Measurements from ENCODE around the gene SERPINA10. TPM values are rescaled to one million over a fixed set of nuclear protein-coding genes. Genes with fewer than 3 reads are reported as not detected.

Gene SERPINA10
- total RNA-seq (2022) (5.6 and 7.3 TPM in 2 replicates), Bru-seq, nascent RNA (percentile 53 among the genes with signal in this experiment), BruChase-seq, experiment 1, labeled RNA remaining after a 2-hour chase (percentile 48 among the genes with signal in this experiment), BruChase-seq, experiment 2, labeled RNA remaining after a 6-hour chase (percentile 59 among the genes with signal in this experiment)
- long read RNA-seq, full-length matches to known transcripts, result 9 of 13 reads
- long read RNA-seq, partial matches to known transcripts, result 1 of 13 reads
- long read RNA-seq, other reads (novel, unspliced or antisense), result 3 of 13 reads

- ChIA-PET CTCF (interaction anchor here (0.6 to 1.2 kb wide), 3 partner anchors 192 to 1047 kb away, joined by 3 to 4 read pairs (median 3); no protein-coding TSS in a partner anchor), POLR2A (interaction anchor here (0.9 kb wide), 1 partner anchor 14 kb away, joined by 3 read pairs; no protein-coding TSS in a partner anchor)
- H3K27me3 Mint-ChIP-seq (ENCODE audit: insufficient read depth, unreplicated experiment), result no peaks in the 10 kb centered on the region
- peak within 1 kb of the TSS; percentile 65 for H3K4me3 Mint-ChIP-seq (ENCODE audit: unreplicated experiment)
- Histone ChIP-seq H3K4me3 (ENCODE audit: low read depth, low read length) (peak within 1 kb of the TSS; percentile 26), H3K9me3 (no peaks in the 10 kb centered on the region), H3K27me3 (replicated peaks; ENCODE audit: control insufficient read depth, insufficient read depth, low read length) (no peaks in the 10 kb centered on the region), H3K4me1 (peaks cover 46% of the 10 kb centered on the region), H3K36me3 (ENCODE audit: control insufficient read depth, insufficient read depth, low read length) (peaks cover 2% of the 10 kb centered on the region)
- TF ChIP-seq CTCF (IDR thresholded peaks at IDR 0.05; ENCODE audit: insufficient read depth in 1 of 2, low read depth in 1 of 2, low read length in 1 of 2, severe bottlenecking in 1 of 2, unreplicated experiment in 1 of 2), result no peak
- peaks cover 9% of the 10 kb centered on the region for H3K4me1 Mint-ChIP-seq (ENCODE audit: low read depth, unreplicated experiment)
- DNase-seq, result peak; percentile 75 to 80
- H3K36me3 Mint-ChIP-seq (ENCODE audit: insufficient read depth, unreplicated experiment), result no peaks in the 10 kb centered on the region
- BruUV-seq (replicated peaks), result no TSS peak
- H3K9me3 Mint-ChIP-seq (ENCODE audit: unreplicated experiment), result no peaks in the 10 kb centered on the region
- intact Hi-C loops (cut with micrococcal nuclease; ENCODE audit: unreplicated experiment), result loop anchor here (2.0 kb wide), 1 partner anchor 48 kb away; no protein-coding TSS in a partner anchor
- H3K27ac Mint-ChIP-seq (ENCODE audit: unreplicated experiment), result peak within 1 kb of the TSS; percentile 81
Measured at GRCh38 chr14:94292872-94293577, at the start of gene SERPINA10. SERPINA10 (minus strand) TSS chr14:94293268; CDS start chr14:94290593, 2,675 bp downstream.

GRCh38 chr14:94342334-94342934, 49.4 kb upstream of the SERPINA10 start:
- Histone ChIP-seq H3K9me3 (no peaks in the 10 kb centered on the region), H3K27me3 (replicated peaks; ENCODE audit: control insufficient read depth, insufficient read depth, low read length) (no peaks in the 10 kb centered on the region), H3K4me3 (ENCODE audit: low read depth, low read length) (no peak overlapping the region), H3K36me3 (ENCODE audit: control insufficient read depth, insufficient read depth, low read length) (no peaks in the 10 kb centered on the region), H3K4me1 (peaks cover 27% of the 10 kb centered on the region)
- H3K27ac Mint-ChIP-seq (ENCODE audit: unreplicated experiment), result no peak overlapping the region
- H3K9me3 Mint-ChIP-seq (ENCODE audit: unreplicated experiment), result no peaks in the 10 kb centered on the region
- H3K4me1 Mint-ChIP-seq (ENCODE audit: low read depth, unreplicated experiment), result peaks cover 21% of the 10 kb centered on the region
- CTCF ChIA-PET, result no interaction called here
- DNase-seq, result no peak
- H3K4me3 Mint-ChIP-seq (ENCODE audit: unreplicated experiment), result no peak overlapping the region
- POLR2A ChIA-PET, result no interaction called here
- no TSS peak for BruUV-seq (replicated peaks)
- no peaks in the 10 kb centered on the region for H3K27me3 Mint-ChIP-seq (ENCODE audit: insufficient read depth, unreplicated experiment)
- H3K36me3 Mint-ChIP-seq (ENCODE audit: insufficient read depth, unreplicated experiment), result no peaks in the 10 kb centered on the region
- intact Hi-C loops (cut with micrococcal nuclease; ENCODE audit: unreplicated experiment), result no loop called here
- no peak for TF ChIP-seq CTCF (IDR thresholded peaks at IDR 0.05; ENCODE audit: insufficient read depth in 1 of 2, low read depth in 1 of 2, low read length in 1 of 2, severe bottlenecking in 1 of 2, unreplicated experiment in 1 of 2)

- Histone ChIP-seq H3K36me3 (ENCODE audit: control insufficient read depth, insufficient read depth, low read length) (no peaks in the 10 kb centered on the region), H3K4me3 (ENCODE audit: low read depth, low read length) (no peak overlapping the region), H3K4me1 (peaks cover 27% of the 10 kb centered on the region), H3K9me3 (no peaks in the 10 kb centered on the region), H3K27me3 (replicated peaks; ENCODE audit: control insufficient read depth, insufficient read depth, low read length) (no peaks in the 10 kb centered on the region)
- Mint-ChIP-seq H3K27me3 (ENCODE audit: insufficient read depth, unreplicated experiment) (no peaks in the 10 kb centered on the region), H3K4me3 (ENCODE audit: unreplicated experiment) (no peak overlapping the region), H3K9me3 (ENCODE audit: unreplicated experiment) (no peaks in the 10 kb centered on the region), H3K4me1 (ENCODE audit: low read depth, unreplicated experiment) (peaks cover 21% of the 10 kb centered on the region), H3K27ac (ENCODE audit: unreplicated experiment) (no peak overlapping the region), H3K36me3 (ENCODE audit: insufficient read depth, unreplicated experiment) (no peaks in the 10 kb centered on the region)
- TF ChIP-seq CTCF (IDR thresholded peaks at IDR 0.05; ENCODE audit: insufficient read depth in 1 of 2, low read depth in 1 of 2, low read length in 1 of 2, severe bottlenecking in 1 of 2, unreplicated experiment in 1 of 2), result no peak
- intact Hi-C loops (cut with micrococcal nuclease; ENCODE audit: unreplicated experiment), result loop anchor here (2.0 kb wide), 1 partner anchor 49 kb away; the partner anchor contains the start of gene SERPINA10
- BruUV-seq (replicated peaks), result no TSS peak
- POLR2A ChIA-PET, result no interaction called here
- CTCF ChIA-PET, result no interaction called here
- DNase-seq, result no peak
Measured at GRCh38 chr14:94341656-94342333, 48.7 kb upstream of the SERPINA10 start.

All from Caco-2 (cell line).